ENCODE measurements around the gene APOL4.
"Not testable (repeated sequence)": the region's sequence is repeated elsewhere in the genome, so short reads cannot be mapped to it uniquely, and the experiment has no call there.

Gene APOL4

GRCh38 chr22:36183446-36183845 is 18.2 kb downstream of the APOL4 start:
- no peak for DNase-seq (ENCODE audit: low spot score)

DNA sequence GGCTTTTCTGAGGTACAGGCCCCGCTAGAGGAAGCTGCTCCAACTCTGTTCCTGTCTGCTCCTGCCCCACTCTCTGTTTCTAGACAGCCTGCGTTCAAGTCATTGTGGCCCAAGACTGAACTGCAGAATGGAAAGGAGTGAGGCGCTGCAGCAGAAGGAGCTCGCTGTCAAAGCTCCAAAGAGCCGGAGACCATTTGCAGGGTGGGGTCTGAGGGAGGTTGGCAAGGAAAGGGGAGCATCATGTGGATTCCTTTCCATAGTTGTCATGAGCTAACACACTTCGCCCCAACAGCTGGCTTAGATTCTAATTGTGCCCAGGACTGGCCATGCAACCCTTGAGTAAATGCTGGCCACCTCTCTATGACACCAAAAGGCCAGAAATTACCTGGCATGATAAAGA is 18.8 kb downstream of the APOL4 start:
- DNase-seq (ENCODE audit: low spot score): no peak

GRCh38 chr22:36182056-36182455 is 19.6 kb downstream of the APOL4 start:
- no peak for DNase-seq (ENCODE audit: low spot score)

GRCh38 chr22:36180928-36181327 is 20.7 kb downstream of the APOL4 start:
- no peak for DNase-seq (ENCODE audit: low spot score)

- DNase-seq (ENCODE audit: low spot score): peak; percentile 89
Measured at GRCh38 chr22:36180038-36180880, 21.4 kb downstream of the APOL4 start.

DNA sequence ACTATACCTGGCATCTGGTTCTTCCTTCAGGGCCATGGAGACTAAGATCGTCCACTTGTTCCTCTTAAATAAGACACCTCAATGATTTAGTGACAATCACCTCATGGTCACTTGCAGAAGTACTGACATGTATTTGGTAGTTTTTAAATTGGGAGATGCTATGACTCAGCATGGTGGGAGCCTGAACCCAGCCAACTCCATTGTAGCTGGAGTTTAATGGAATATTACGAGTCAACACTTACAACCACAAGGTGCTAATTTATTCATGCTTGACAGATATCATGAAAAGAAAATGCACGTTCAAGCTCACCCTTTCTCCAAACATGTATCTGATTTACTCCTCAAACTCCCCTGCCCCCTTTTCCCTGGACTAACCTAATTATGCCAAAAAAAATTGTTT is 24.4 kb downstream of the APOL4 start:
- no peak for DNase-seq (ENCODE audit: low spot score)

GRCh38 chr22:36175892-36176291 is 25.7 kb downstream of the APOL4 start:
- DNase-seq (ENCODE audit: low spot score): no peak

- DNase-seq (ENCODE audit: low spot score): no peak
Measured at GRCh38 chr22:36171941-36172340, 29.7 kb downstream of the APOL4 start.

DNA sequence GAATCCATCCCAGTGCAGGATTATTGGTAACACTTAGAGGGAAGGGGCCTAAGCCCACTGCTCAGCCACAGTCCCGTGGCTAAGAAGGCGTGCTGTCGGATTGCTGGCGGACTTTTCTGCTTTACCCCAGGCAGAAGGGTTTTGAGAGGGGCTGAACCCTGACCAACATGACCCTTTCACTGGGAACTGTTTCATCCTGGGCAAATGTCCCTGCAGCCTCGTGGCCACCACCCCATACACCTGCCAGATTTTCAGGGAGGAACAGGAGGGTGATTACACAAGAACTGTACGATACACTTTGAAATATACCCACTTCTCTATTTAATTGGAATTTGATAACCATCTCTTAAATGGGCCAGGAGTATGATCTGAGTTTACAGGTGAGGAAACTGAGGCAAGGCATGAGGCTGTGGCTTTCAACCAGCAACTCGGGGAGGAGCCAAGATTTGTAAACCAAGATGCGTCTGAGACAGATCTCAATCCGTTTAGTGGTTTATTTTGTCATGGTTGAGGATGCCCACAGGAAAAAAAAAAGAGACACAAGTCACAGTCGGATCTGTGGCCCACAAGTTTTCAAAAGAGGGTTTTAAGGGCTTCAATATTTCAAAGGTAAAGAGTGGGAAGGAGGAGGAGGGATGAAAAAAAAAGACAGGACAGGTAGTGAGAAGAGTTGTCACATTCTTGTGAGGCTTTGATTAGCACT is 34.9 kb downstream of the APOL4 start:
- no peak for DNase-seq (ENCODE audit: low spot score)

DNA sequence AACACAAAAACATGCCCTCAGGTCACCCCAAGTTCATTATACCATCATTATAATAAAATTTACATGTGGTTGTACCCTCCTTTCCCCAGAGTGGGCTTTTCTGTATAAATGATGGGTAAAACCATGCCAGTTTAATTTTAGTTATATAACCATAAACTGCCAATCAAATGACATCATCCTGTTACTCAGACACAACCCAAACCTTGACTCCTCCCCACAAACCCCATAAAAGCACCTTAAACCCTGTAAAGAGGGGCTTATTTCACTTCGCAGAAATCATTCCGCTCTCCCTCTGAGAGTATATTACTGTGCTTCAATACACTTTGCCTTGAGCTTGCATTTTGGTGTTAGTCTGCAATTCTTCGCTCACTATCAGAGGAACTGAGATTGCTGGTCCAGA is 35.5 kb downstream of the APOL4 start:
- DNase-seq (ENCODE audit: low spot score): no peak

GRCh38 chr22:36165141-36165540 is 36.5 kb downstream of the APOL4 start:
- DNase-seq (ENCODE audit: low spot score): no peak

GRCh38 chr22:36164621-36165020 is 37.0 kb downstream of the APOL4 start:
- no peak for DNase-seq (ENCODE audit: low spot score)

GRCh38 chr22:36163497-36163896 is 38.1 kb downstream of the APOL4 start:
- no peak for DNase-seq (ENCODE audit: low spot score)

- no peak for DNase-seq (ENCODE audit: low spot score)
Measured at GRCh38 chr22:36162127-36163034, 39.2 kb downstream of the APOL4 start.

DNA sequence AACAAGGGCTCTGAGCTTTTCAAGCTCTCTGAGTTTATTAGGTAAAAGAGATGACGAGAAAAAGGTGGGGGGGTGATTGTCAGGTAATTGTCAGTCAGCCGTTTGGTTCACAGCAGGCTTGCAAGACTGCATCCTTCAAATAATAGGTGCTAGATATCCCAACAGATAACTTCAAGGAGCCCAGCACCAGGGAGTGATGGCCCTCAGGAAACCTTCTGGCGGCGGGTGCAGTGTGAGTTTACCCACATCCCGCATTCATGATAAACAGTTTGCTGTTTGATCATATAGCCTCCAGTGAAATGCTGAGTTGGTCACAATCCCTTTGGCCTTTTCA is 39.8 kb downstream of the APOL4 start:
- not testable (repeated sequence) for DNase-seq (ENCODE audit: low spot score)

GRCh38 chr22:36160499-36160942 is 41.1 kb downstream of the APOL4 start, which contains the start of gene APOL3:
Gene APOL3, minus strand, starts transcription at chr22:36160755. Its CDS starts 11,700 bp downstream, at chr22:36149055.
- DNase-seq (ENCODE audit: low spot score): no peak

- DNase-seq (ENCODE audit: low spot score): peak; percentile 56
Measured at GRCh38 chr22:36156515-36157419, 44.8 kb downstream of the APOL4 start.

DNA sequence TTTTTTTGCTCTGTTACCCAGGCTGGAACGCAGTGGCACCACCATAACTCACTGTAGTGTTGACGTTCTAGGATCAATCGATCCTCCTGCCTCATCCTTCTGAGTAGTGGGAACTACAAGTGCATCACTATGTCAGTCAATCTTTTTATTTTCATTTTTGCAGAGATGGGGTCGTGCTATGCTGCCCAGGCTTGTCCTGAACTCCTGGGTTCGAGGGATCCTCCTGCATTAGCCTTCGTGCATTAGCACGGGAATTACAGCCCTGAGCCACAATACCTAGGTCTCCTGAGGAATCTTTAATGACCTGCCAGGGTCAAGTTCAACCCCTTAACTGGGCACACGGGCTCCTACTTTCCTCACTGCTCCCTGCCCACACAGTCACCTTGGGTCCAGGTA is 45.5 kb downstream of the APOL4 start:
- DNase-seq (ENCODE audit: low spot score): no peak

GRCh38 chr22:36155702-36156101 is 45.9 kb downstream of the APOL4 start:
- no peak for DNase-seq (ENCODE audit: low spot score)

DNA sequence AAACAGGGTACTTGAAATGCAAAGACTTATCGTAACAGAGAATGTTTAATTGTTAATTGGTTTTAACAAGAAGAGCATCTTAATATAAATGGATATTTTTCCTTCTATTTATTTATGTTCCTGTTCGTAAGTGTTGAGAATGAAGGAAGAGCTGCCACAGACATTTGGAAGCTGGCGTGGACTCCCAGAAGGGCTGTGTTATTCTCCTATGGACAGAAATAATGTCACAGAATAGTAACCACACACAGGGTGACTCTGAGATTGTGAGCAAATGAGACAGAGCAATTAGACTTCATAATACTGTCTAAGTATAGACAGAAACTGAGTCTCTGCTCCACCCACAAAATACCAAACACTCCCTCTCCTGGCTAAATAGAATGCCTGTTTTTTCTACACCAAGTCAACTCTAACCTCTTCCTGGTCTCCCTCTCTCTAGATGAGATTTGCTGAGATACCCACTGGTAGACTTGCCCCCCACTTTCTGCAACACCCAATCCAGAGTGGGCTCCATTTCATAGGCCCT is 47.1 kb downstream of the APOL4 start:
- DNase-seq (ENCODE audit: low spot score): no peak

All from COLO829 (cell line).